22Rv1 (cell line): ENCODE data around the gene TOM1L1.

Experiments
- ZFX ChIP-seq: fragments of 450-650 bp; IDR thresholded peaks from 2 replicates; pipeline ENCODE4 v1.6.1; 2017; ENCODE audit warnings: antibody characterized with exemption, borderline replicate concordance
- TF ChIP-seq, protein P1 (sequence below): fragments of 450-650 bp; IDR thresholded peaks from 2 replicates; pipeline ENCODE4 v1.5.1; 2017; ENCODE audit warnings: mild to moderate bottlenecking

DNA sequence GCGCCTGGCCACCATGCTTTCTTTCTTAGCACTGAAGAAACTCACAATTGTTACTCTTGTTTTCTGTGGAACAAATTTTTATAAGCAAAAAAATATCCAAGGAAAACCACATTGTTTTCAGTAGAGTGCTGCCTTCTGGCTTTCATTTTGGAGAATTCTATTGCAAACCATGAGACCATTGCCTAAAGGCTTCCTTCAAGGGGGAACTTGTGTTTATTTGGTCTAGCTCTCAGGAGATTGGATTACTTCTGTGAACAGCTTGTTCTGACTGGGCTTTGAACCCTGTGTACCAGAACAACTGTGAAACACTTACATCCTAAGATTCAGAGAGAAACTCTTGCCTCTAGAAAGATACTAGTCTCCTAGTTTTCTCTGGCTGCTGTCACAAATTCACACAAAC lies 32.1 kb downstream of the TOM1L1 start:
- TF ChIP-seq, protein P1, sequence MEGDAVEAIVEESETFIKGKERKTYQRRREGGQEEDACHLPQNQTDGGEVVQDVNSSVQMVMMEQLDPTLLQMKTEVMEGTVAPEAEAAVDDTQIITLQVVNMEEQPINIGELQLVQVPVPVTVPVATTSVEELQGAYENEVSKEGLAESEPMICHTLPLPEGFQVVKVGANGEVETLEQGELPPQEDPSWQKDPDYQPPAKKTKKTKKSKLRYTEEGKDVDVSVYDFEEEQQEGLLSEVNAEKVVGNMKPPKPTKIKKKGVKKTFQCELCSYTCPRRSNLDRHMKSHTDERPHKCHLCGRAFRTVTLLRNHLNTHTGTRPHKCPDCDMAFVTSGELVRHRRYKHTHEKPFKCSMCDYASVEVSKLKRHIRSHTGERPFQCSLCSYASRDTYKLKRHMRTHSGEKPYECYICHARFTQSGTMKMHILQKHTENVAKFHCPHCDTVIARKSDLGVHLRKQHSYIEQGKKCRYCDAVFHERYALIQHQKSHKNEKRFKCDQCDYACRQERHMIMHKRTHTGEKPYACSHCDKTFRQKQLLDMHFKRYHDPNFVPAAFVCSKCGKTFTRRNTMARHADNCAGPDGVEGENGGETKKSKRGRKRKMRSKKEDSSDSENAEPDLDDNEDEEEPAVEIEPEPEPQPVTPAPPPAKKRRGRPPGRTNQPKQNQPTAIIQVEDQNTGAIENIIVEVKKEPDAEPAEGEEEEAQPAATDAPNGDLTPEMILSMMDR, result no peak
- no peak for TF ChIP-seq ZFX
